ENCODE data around the gene ARHGAP44.

Gene ARHGAP44

GRCh38 chr17:12899604-12900003, 110.3 kb downstream of the ARHGAP44 start:
- no peak for DNase-seq (ENCODE audit: low read depth in 2 of 2)

- no peak for DNase-seq (ENCODE audit: low read depth in 2 of 2)
Measured at GRCh38 chr17:12900474-12900873, 111.2 kb downstream of the ARHGAP44 start.

GRCh38 chr17:12902046-12902445, 112.7 kb downstream of the ARHGAP44 start:
- DNase-seq (ENCODE audit: low read depth in 2 of 2), result no peak

- DNase-seq (ENCODE audit: low read depth in 2 of 2), result no peak
Measured at GRCh38 chr17:12907477-12907876, 118.2 kb downstream of the ARHGAP44 start.

GRCh38 chr17:12909046-12909445, 119.7 kb downstream of the ARHGAP44 start:
- no peak for DNase-seq (ENCODE audit: low read depth in 2 of 2)

- no peak for DNase-seq (ENCODE audit: low read depth in 2 of 2)
Measured at GRCh38 chr17:12909511-12909910, 120.2 kb downstream of the ARHGAP44 start.

- no peak for DNase-seq (ENCODE audit: low read depth in 2 of 2)
Measured at GRCh38 chr17:12911239-12911638, 121.9 kb downstream of the ARHGAP44 start.

- DNase-seq (ENCODE audit: low read depth in 2 of 2), result no peak
Measured at GRCh38 chr17:12917399-12917798, 128.1 kb downstream of the ARHGAP44 start.

- no peak for DNase-seq (ENCODE audit: low read depth in 2 of 2)
Measured at GRCh38 chr17:12918142-12918541, 128.8 kb downstream of the ARHGAP44 start.

- DNase-seq (ENCODE audit: low read depth in 2 of 2), result no peak
Measured at GRCh38 chr17:12922120-12922519, 132.8 kb downstream of the ARHGAP44 start.

- DNase-seq (ENCODE audit: low read depth in 2 of 2), result no peak
Measured at GRCh38 chr17:12924614-12925013, 135.3 kb downstream of the ARHGAP44 start.

GRCh38 chr17:12927001-12927400, 137.7 kb downstream of the ARHGAP44 start:
- DNase-seq (ENCODE audit: low read depth in 2 of 2), result no peak

GRCh38 chr17:12927541-12928425, 138.5 kb downstream of the ARHGAP44 start:
- no peak for DNase-seq (ENCODE audit: low read depth in 2 of 2)

- no peak for DNase-seq (ENCODE audit: low read depth in 2 of 2)
Measured at GRCh38 chr17:12928736-12929135, 139.4 kb downstream of the ARHGAP44 start.

GRCh38 chr17:12936501-12936900, 147.2 kb downstream of the ARHGAP44 start:
- no peak for DNase-seq (ENCODE audit: low read depth in 2 of 2)

- no peak for DNase-seq (ENCODE audit: low read depth in 2 of 2)
Measured at GRCh38 chr17:12940699-12941098, 151.4 kb downstream of the ARHGAP44 start.

- DNase-seq (ENCODE audit: low read depth in 2 of 2), result no peak
Measured at GRCh38 chr17:12947047-12947446, 157.7 kb downstream of the ARHGAP44 start.

GRCh38 chr17:12952012-12952411, 162.7 kb downstream of the ARHGAP44 start:
- no peak for DNase-seq (ENCODE audit: low read depth in 2 of 2)

- no peak for DNase-seq (ENCODE audit: low read depth in 2 of 2)
Measured at GRCh38 chr17:12953156-12953555, 163.9 kb downstream of the ARHGAP44 start.

GRCh38 chr17:12955521-12955920, 166.2 kb downstream of the ARHGAP44 start:
- no peak for DNase-seq (ENCODE audit: low read depth in 2 of 2)

- no peak for DNase-seq (ENCODE audit: low read depth in 2 of 2)
Measured at GRCh38 chr17:12958786-12959185, 169.5 kb downstream of the ARHGAP44 start.

GRCh38 chr17:12959441-12959840, 170.1 kb downstream of the ARHGAP44 start:
- no peak for DNase-seq (ENCODE audit: low read depth in 2 of 2)

- no peak for DNase-seq (ENCODE audit: low read depth in 2 of 2)
Measured at GRCh38 chr17:12961655-12962054, 172.4 kb downstream of the ARHGAP44 start.

GRCh38 chr17:12963505-12963904, 174.2 kb downstream of the ARHGAP44 start:
- DNase-seq (ENCODE audit: low read depth in 2 of 2), result no peak
